ENCODE results near the gene KLHL26. TPM values are rescaled to one million over a fixed set of nuclear protein-coding genes. Genes with fewer than 3 reads are reported as not detected.

Gene KLHL26
- total RNA-seq, 1 experiment from 2014 or later, result 10.7 TPM

GRCh38 chr19:18709546-18709945 is 72.7 kb downstream of the KLHL26 start:
- H3K9me3 ChIP-seq (ENCODE audit: control insufficient read depth, low read depth, low read length), result no peaks in the 10 kb centered on the region
- H4K5ac ChIP-seq (ENCODE audit: insufficient read length, low read depth, low read length), result no peak overlapping the region
- H4K91ac ChIP-seq (ENCODE audit: insufficient read length, low read depth, low read length), result no peak overlapping the region
- no peak for TF ChIP-seq CTCF (conservative IDR thresholded peaks at IDR 0.05)
- no peak overlapping the region for H3K4me3 Mint-ChIP-seq
- no peaks in the 10 kb centered on the region for H3K36me3 Mint-ChIP-seq (ENCODE audit: insufficient read depth in 1 of 3, low read depth in 3 of 3)
- H3K79me2 ChIP-seq (ENCODE audit: insufficient read depth, low read length), result peaks cover 2% of the 10 kb centered on the region; the same call in 1 of the 2 replicates
- no peaks in the 10 kb centered on the region for H3K9me3 Mint-ChIP-seq
- H3K9ac ChIP-seq (ENCODE audit: extremely low read depth, insufficient read length, low read length), result no peak overlapping the region
- H4K8ac ChIP-seq (replicated peaks; ENCODE audit: insufficient read length, low read depth, low read length), result no peak overlapping the region
- no peak overlapping the region for H3K18ac ChIP-seq (ENCODE audit: insufficient read length, low read depth, low read length)
- no peaks in the 10 kb centered on the region for H3K23me2 ChIP-seq (ENCODE audit: insufficient read length, low read depth, low read length, poor library complexity, severe bottlenecking)
- H3K23ac ChIP-seq (ENCODE audit: insufficient read length, low read depth, low read length), result no peak overlapping the region
- H4K20me1 ChIP-seq (ENCODE audit: control insufficient read depth, insufficient read depth, insufficient read length), result peaks cover 6% of the 10 kb centered on the region
- no CpG with 5 or more reads among the region's 10 CpGs for WGBS (ENCODE audit: extremely low coverage, insufficient read length, low lambda C conversion rate)
- no peak overlapping the region for H3K4ac ChIP-seq (ENCODE audit: low read depth, low read length)
- no peak overlapping the region for H2BK120ac ChIP-seq (ENCODE audit: low read depth, low read length, poor library complexity, severe bottlenecking)
- H3K79me1 ChIP-seq (ENCODE audit: insufficient read depth, low read depth, low read length, poor library complexity, severe bottlenecking), result peaks cover 5% of the 10 kb centered on the region
- DNase-seq, result no peak
- peaks cover 9 to 12% of the 10 kb centered on the region in 2 experiments for H3K4me1 Mint-ChIP-seq
- no peak overlapping the region; the same call in 1 of the 2 replicates for H3K14ac ChIP-seq (ENCODE audit: insufficient read depth, low read length)
- H3K27ac ChIP-seq (ENCODE audit: insufficient read length, low read depth, low read length), result no peak overlapping the region
- H3K27ac Mint-ChIP-seq, result no peak overlapping the region
- no peak overlapping the region for H2BK5ac ChIP-seq (ENCODE audit: insufficient read length, low read length)
- H2BK15ac ChIP-seq (ENCODE audit: low read depth, low read length), result no peak overlapping the region
- no peak overlapping the region for H3T11ph ChIP-seq (ENCODE audit: low read length)
- no peaks in the 10 kb centered on the region for H3K27me3 ChIP-seq (ENCODE audit: insufficient read depth, low read length)
- no peak overlapping the region for H3K4me2 ChIP-seq (ENCODE audit: insufficient read depth, insufficient read length, low read length)
- no peak overlapping the region for H3K56ac ChIP-seq (ENCODE audit: insufficient read length, low read depth, low read length)
- H2AK5ac ChIP-seq (ENCODE audit: insufficient read length, low read length), result no peak overlapping the region
- H3K4me1 ChIP-seq (ENCODE audit: insufficient read depth, low read length), result no peaks in the 10 kb centered on the region
- no peaks in the 10 kb centered on the region for H3K27me3 Mint-ChIP-seq (ENCODE audit: low read depth)
- no peak overlapping the region for H2BK20ac ChIP-seq (ENCODE audit: low read depth, low read length, poor library complexity, severe bottlenecking)
- no peak overlapping the region for H2BK12ac ChIP-seq (ENCODE audit: insufficient read length, low read depth, low read length)
- H2AFZ ChIP-seq (ENCODE audit: low read length), result no peak overlapping the region

All from H9 (cell line).